DOHH2 (cell line): ENCODE results near the gene TBC1D22A.

ENCODE experiments used
- H3F3A ChIP-seq: fragments of 200-600 bp; sonication (generic), shearing (Covaris generic); 2 replicates; pipeline ENCODE4 v1.6.0; 2016; ENCODE audit warnings: antibody characterized with exemption, mild to moderate bottlenecking; ENCODE audit not compliant: control insufficient read depth, insufficient read depth
- H3K27ac ChIP-seq: fragments of 200-600 bp; sonication (generic); 2 replicates; pipeline ENCODE4 v1.5.1; 2014; ENCODE audit warnings: low read depth, mild to moderate bottlenecking, low read length, moderate library complexity
- H3K27me3 ChIP-seq: fragments of 200-600 bp; sonication (generic); 2 replicates; pipeline ENCODE4 v1.6.1; 2014; ENCODE audit warnings: mild to moderate bottlenecking, low read length, mixed read lengths; ENCODE audit not compliant: control insufficient read depth
- H3K36me3 ChIP-seq: fragments of 200-600 bp; sonication (generic); 2 replicates; pipeline ENCODE4 v1.6.1; 2014; ENCODE audit warnings: mild to moderate bottlenecking, low read length, moderate library complexity, mixed read lengths; ENCODE audit not compliant: control insufficient read depth
- H3K4me1 ChIP-seq: fragments of 200-600 bp; sonication (generic); 2 replicates; pipeline ENCODE4 v1.6.1; 2014; ENCODE audit warnings: mild to moderate bottlenecking, low read length, mixed read lengths; ENCODE audit not compliant: control insufficient read depth
- H3K4me2 ChIP-seq: fragments of 200-600 bp; sonication (generic); 2 replicates; pipeline ENCODE4 v1.6.0; 2014; ENCODE audit warnings: mild to moderate bottlenecking, low read length, moderate library complexity
- H3K4me3 ChIP-seq: fragments of 200-600 bp; sonication (generic); 2 replicates; pipeline ENCODE4 v1.5.1; 2014; ENCODE audit warnings: mild to moderate bottlenecking, low read length, mixed read lengths
- H3K79me2 ChIP-seq: fragments of 200-600 bp; sonication (generic); 2 replicates; pipeline ENCODE4 v1.6.1; 2014; ENCODE audit warnings: mild to moderate bottlenecking, low read length, mixed read lengths; ENCODE audit not compliant: control insufficient read depth
- H3K9me2 ChIP-seq: fragments of 200-600 bp; sonication (generic); replicated peaks from 2 replicates; pipeline ENCODE4 v1.6.1; 2014; ENCODE audit warnings: mild to moderate bottlenecking, low read length, mixed read lengths; ENCODE audit not compliant: control insufficient read depth
- H3K9me3 ChIP-seq: fragments of 200-600 bp; sonication (generic); 2 replicates; pipeline ENCODE4 v1.6.1; 2014; ENCODE audit warnings: antibody characterized with exemption, low read length, mixed read lengths; ENCODE audit not compliant: control insufficient read depth, insufficient read depth
- H4K20me1 ChIP-seq: fragments of 200-600 bp; sonication (generic); 2 replicates; pipeline ENCODE4 v1.6.0; 2014; ENCODE audit warnings: low read depth, mild to moderate bottlenecking, antibody characterized with exemption, low read length, moderate library complexity; ENCODE audit not compliant: control insufficient read depth, insufficient read depth
- EZH2phosphoT487 ChIP-seq: fragments of 200-600 bp; sonication (generic); IDR thresholded peaks from 2 replicates; pipeline ENCODE4 v1.6.1; 2017; ENCODE audit warnings: borderline replicate concordance, mild to moderate bottlenecking, antibody characterized with exemption, low read length, moderate library complexity, mixed read lengths
- TF ChIP-seq, protein P1 (sequence below): fragments of 200-600 bp; sonication (generic); IDR thresholded peaks from one replicate; pipeline ENCODE4 v1.5.1; 2014; ENCODE audit warnings: antibody characterized with exemption, mild to moderate bottlenecking, low read depth, low read length; ENCODE audit not compliant: poor library complexity, severe bottlenecking

The TBC1D22A gene

DNA sequence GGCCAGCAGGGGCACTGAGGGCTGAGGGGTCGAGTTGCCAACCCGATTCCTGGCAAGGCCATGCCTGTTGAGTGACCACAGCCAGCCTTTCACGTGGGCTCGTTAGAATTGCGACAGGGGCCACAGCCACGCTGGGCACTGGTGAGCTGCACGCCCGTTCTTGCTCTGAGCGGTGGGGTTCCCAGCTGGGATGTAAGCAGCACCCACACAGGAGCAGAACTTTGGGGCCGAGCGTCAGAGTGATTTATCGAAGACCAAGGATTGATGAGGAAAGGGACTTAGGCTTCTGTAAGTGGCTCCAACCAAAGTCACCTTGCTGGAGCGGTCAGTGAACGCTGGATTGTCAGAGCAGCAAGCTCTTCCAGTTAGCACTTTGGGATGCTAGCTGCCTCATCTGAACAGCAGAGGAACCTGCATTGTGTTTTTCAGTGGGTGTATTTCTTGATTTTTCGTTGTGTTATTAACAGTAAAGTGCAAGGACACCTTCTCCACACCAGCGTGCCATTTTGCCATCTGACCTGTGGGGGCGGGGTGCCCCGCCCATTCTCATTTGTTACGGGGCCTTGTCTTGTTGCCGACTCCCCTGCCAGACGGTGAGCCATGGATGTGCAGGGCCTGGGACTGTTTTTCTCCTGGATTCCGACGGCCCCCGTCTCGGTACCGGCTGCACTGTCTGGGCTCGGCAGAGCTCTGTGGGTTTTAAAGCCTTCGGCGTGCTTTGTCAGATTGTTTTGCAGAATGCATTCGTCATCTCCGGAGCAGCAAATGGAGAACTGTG, 202.5 kb downstream of the TBC1D22A start:
- H3K4me3 ChIP-seq, result no peak overlapping the region
- H3K36me3 ChIP-seq, result peaks cover 7% of the 10 kb centered on the region; the same call in 1 of the 2 replicates

DNA sequence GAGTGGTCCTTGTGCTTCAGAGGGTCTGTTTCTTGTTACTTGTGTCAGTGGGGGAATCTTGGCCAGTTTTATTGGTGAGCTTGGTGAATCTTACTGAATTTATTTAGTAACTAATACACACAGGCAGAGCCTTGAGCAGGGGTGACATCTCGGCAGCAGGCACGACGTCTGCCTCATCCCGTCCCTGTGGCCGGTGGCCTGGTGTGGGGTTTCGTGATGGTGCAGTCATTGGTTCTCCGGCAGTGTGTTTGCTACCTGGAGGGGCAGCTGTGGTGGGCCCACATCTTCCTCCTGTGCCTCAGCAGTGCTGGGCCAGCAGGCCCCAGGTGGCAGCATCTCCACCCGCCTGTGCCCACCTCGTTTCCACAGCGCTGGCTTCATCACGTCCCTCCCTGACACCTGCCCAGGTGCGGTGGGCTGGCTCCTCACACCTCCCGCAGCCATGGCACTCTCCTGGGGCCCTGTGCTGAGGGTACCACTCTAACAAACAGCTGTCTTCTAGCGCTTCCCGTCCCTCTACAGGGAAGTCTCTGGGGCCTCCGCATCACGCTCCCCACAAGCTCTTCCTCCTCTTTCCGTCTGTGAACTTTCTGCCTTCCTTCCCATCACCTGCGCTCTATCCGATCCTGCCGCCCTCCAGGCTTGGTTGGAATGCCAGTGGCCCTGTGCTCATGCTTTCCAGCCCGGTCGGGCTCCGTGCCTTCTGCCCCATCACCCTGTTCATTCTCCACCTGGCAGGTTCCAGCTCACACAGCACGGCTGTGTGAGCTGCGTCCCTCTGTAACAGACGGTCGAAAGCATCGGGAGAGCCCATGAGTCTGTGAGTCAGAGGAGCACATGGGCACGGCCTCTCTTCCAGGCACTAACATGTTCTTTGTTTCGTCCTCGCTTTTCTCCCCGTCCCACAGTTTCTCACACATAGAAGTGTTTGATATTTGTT, 203.4 kb downstream of the TBC1D22A start:
- Histone ChIP-seq H3K9me3 (no peaks in the 10 kb centered on the region), H3K79me2 (peaks cover 53% of the 10 kb centered on the region), H3K36me3 (peaks cover 7% of the 10 kb centered on the region; the same call in 1 of the 2 replicates), H3K27me3 (no peaks in the 10 kb centered on the region), H3K9me2 (no peaks in the 10 kb centered on the region), H3K4me1 (peaks cover 27% of the 10 kb centered on the region), H3K4me3 (no peak overlapping the region), H3F3A (peaks cover 3% of the 10 kb centered on the region), H3K4me2 (no peak overlapping the region), H4K20me1 (peaks cover 21% of the 10 kb centered on the region), H3K27ac (no peak overlapping the region)
- TF ChIP-seq, protein P1, sequence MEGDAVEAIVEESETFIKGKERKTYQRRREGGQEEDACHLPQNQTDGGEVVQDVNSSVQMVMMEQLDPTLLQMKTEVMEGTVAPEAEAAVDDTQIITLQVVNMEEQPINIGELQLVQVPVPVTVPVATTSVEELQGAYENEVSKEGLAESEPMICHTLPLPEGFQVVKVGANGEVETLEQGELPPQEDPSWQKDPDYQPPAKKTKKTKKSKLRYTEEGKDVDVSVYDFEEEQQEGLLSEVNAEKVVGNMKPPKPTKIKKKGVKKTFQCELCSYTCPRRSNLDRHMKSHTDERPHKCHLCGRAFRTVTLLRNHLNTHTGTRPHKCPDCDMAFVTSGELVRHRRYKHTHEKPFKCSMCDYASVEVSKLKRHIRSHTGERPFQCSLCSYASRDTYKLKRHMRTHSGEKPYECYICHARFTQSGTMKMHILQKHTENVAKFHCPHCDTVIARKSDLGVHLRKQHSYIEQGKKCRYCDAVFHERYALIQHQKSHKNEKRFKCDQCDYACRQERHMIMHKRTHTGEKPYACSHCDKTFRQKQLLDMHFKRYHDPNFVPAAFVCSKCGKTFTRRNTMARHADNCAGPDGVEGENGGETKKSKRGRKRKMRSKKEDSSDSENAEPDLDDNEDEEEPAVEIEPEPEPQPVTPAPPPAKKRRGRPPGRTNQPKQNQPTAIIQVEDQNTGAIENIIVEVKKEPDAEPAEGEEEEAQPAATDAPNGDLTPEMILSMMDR, result no peak
- TF ChIP-seq EZH2phosphoT487, result no peak

More for the DNA sequence above, 202.5 kb downstream of the TBC1D22A start:
- peaks cover 46% of the 10 kb centered on the region for H3K79me2 ChIP-seq
- H4K20me1 ChIP-seq, result peaks cover 21% of the 10 kb centered on the region
- no peaks in the 10 kb centered on the region for H3K9me2 ChIP-seq
- H3K4me2 ChIP-seq, result no peak overlapping the region
- TF ChIP-seq EZH2phosphoT487, result no peak
- TF ChIP-seq, protein P1, result no peak
- H3K27ac ChIP-seq, result no peak overlapping the region
- H3K27me3 ChIP-seq, result no peaks in the 10 kb centered on the region
- H3K4me1 ChIP-seq, result peaks cover 18% of the 10 kb centered on the region
- no peaks in the 10 kb centered on the region for H3K9me3 ChIP-seq
- H3F3A ChIP-seq, result 0 out of 2 replicates have a peak, but pooled peaks cover 2% of the 10 kb centered on the region

DNA sequence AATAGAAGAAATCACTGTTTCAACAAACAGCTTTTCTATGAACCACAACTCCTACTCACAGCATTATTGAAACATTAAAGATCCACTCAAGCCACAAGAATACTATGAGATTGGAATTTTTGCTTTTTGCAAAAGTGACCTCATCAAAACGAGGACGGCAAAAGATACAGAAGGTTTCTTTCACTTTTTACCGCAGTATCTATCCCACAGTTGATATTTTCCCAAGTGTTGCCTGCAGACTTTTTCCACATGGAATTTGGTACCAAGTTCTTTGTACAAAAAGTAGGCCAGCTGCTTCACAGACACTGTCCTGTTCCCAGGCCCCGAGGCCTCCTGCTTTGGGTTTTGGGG, 204.0 kb downstream of the TBC1D22A start:
- Histone ChIP-seq H3K27me3 (no peaks in the 10 kb centered on the region), H3K9me3 (no peaks in the 10 kb centered on the region), H3F3A (peaks cover 8% of the 10 kb centered on the region), H3K36me3 (peaks cover 8% of the 10 kb centered on the region), H3K4me2 (no peak overlapping the region), H4K20me1 (peaks cover 23% of the 10 kb centered on the region), H3K4me3 (no peak overlapping the region), H3K79me2 (peaks cover 57% of the 10 kb centered on the region), H3K4me1 (peaks cover 33% of the 10 kb centered on the region), H3K27ac (no peak overlapping the region), H3K9me2 (no peaks in the 10 kb centered on the region)
- no peak for TF ChIP-seq EZH2phosphoT487
- TF ChIP-seq, protein P1, result no peak
